Measurements from ENCODE around the gene APBA2.
A peak's percentile ranks its signal among the peaks of the same experiment; 100 is the strongest.
"Not testable (repeated sequence)": the region's sequence is repeated elsewhere in the genome, so short reads cannot be mapped to it uniquely, and the experiment has no call there.

APBA2 gene

DNA sequence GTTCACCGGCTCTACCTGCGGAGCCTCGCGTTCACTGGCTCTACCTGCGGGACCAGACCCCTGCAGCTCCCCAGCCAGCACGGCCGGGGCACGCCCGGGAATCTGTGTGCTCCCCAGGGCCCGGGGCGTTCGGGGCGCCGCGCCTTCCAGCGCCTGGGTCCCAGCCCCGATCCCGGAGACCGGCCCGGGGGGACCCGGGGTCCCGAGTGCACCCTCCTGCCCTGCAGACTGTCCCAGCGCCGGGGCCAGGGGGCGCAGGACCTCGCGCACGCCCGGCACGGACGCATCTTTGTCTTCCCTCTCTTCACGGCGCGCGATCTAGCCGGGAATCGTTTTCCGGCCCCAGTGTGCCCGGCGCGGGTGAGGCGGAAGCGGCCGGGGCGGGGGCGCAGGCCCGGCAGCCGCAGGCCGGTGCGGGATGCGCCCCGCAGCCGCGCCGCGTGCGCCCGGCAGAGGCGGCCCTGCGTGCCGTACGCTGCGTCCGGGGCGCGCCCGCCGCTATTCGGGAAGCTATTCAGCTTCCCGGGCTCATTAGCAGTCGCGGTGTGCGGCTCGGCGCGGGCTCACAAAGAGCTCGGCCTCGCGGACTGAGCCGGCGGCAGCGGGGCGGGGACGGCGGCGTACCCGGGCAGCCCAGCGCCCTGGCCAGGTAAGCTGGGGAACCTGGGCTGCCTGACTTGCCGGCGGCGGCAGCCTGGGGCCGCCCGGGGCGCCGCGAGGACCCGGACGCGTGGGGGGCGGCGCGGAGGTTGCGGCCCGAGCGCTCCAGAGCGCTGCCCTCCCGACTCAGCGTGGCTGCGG is at the start of gene APBA2:
TSS of gene APBA2 (plus strand) at position 345 of the 801 bp plus-strand sequence. CDS start 167,911 bp downstream, outside the sequence.
- DNase-seq: peak; percentile 23

- DNase-seq: not testable (repeated sequence)
Measured at GRCh38 chr15:28840285-28840684, 45.5 kb upstream of the APBA2 start.

DNA sequence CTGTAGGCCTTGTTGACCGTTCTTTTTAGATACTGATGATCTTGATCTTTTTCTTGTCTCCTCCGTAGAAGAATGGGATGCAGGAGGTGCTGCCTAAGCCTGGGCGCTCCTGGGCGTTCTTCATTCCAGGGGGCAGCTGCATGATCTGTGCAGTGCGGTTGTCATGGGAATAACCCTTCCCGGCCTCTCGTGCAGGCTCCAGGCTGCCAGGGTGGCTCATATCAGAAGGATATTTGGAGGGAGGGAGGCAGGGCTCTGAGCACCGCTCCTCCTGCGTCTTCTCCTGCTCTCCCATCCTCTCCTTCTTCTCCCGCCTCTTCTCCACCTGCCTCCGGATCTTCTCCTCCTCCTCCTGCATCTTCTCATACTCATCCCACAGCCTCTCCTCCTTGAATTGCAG is 43.6 kb upstream of the APBA2 start:
- DNase-seq: not testable (repeated sequence)

DNA sequence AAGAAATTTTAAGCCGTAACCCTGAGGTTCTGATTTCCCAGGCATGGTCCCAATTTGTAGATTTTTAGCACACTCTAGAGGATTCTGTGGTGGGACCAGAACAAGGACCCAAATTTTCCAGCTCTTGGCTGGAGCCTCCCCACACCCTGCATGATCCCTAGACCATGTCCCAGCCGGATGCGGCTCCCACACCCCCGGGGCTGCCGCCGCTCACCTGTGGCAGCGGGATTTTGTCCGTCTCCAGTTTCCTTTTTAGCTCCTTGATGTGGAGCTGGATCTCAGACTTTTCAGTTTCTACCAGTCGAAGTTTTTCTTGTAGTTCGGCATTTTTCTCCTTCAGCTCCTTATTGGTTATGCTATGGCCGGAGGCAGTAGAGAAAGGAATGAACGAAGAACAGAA is 42.3 kb upstream of the APBA2 start:
- DNase-seq: not testable (repeated sequence)

- not testable (repeated sequence) for DNase-seq
Measured at GRCh38 chr15:28844147-28844546, 41.6 kb upstream of the APBA2 start.

GRCh38 chr15:28847247-28847646 is 38.5 kb upstream of the APBA2 start:
- not testable (repeated sequence) for DNase-seq

GRCh38 chr15:28847959-28848358 is 37.8 kb upstream of the APBA2 start:
- DNase-seq: not testable (repeated sequence)

DNA sequence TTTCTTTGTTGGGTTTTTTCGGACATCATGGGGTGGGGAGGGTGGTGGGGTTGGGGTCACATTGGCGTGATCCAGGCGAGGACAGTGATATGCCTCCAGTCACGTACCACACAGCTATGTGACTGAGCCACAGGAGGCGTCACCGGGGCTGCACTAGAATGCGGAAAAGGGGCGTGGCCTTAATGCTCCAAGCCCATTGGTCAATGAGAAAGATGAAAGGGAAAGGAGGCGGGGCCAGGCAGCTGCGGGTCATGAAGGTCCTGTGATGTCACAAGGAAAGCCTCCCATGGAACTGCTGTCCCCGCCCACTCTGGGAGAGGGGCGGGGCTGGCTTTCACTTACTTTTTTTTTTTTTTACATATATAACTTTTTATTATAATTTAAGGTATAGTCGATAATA is 37.3 kb upstream of the APBA2 start, which contains the start of gene GOLGA6L7:
TSS of gene GOLGA6L7 (minus strand) at position 124 of the 400 bp plus-strand sequence. CDS start at position 29, 95 bp downstream.
- DNase-seq: not testable (repeated sequence)

- DNase-seq: not testable (repeated sequence)
Measured at GRCh38 chr15:28849271-28849670, 36.5 kb upstream of the APBA2 start.

DNA sequence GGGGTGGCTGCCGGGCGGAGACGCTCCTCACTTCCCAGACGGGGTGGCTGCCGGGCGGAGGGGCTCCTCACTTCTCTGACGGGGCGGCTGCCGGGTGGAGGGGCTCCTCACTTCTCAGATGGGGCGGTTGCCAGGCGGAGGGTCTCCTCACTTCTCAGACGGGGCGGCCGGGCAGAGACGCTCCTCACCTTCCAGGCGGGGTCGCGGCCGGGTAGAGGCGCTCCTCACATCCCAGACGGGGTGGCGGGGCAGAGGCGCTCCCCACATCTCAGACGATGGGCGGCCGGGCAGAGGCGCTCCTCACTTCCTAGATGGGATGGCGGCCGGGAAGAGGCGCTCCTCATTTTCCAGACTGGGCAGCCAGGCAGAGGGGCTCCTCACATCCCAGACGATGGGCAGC is 36.0 kb upstream of the APBA2 start:
- DNase-seq: not testable (repeated sequence)

- not testable (repeated sequence) for DNase-seq
Measured at GRCh38 chr15:28853654-28854053, 32.1 kb upstream of the APBA2 start.

DNA sequence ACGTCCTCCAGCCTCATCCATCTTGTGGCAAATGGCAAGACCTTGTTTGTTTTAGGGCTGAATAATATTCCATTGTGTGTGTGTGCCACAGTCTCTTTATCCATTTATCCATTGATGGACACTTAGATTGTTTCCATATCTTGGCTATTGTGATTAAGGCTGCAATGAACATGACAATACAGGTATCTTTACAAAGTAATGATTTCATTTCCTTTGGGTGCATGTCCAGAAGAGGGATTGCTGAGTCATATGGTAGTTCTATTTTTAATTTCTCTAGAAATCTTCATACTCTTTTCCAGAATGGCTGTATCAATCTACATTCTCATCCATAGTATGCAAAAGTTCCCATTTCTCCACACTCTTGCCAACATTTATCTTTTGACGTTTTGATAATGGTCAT is 31.2 kb upstream of the APBA2 start:
- DNase-seq: not testable (repeated sequence)

- no peak for DNase-seq
Measured at GRCh38 chr15:28861031-28861534, 24.7 kb upstream of the APBA2 start.

DNA sequence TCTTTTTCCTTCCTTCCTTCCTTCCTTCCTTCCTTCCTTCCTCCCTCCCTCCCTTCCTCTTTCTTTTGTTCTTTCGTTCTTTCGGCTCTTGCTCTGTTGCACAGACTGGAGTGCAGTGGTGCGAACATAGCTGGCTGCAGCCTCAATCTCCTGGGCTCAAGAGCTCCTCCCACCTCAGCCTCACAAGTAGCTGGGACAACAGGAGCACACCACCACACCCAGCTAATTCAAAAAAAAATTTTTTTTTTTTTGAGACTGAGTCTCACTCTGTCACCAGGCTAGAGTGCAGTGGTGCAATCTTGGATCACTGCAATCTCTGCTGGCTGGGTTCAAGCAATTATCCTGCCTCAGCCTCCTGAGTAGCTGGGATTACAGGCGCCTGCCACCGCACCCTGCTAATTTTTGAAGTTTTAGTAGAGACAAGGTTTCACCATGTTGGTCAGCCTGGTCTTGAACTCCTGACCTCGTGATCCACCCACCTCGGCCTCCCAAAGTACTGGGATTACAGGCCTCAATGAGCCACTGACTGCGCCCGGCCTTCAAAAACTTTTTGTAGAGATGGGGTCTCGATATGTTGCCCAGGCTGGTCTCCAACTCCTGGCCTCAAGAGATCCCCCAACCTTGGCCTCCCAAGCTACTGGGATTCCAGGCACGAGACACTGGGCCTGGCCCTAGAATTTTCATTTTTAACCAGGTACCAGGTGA is 24.0 kb upstream of the APBA2 start:
- not testable (repeated sequence) for DNase-seq

GRCh38 chr15:28868744-28869345 is 16.9 kb upstream of the APBA2 start:
- DNase-seq: no peak

DNA sequence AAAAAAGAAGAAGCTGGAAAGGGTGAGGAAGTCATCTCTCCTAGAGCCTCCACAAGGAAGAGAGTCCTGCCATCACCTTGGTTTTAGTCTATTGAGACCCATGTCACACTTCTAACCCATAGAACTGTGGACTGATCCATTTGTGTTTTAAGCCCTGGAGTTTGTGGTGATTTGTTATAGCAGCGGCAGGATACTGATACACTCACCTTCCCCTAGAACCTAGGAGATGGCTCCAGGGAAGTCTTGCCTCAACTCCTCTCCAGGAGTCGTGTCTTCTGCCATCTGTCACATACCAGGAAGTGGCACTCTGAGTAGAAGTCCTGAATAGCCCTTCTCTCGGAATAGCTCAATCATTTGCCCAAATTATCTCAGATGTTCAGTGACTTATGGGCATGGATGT is 14.6 kb upstream of the APBA2 start:
- no peak for DNase-seq

- DNase-seq: no peak
Measured at GRCh38 chr15:28873006-28873405, 12.8 kb upstream of the APBA2 start.

- no peak for DNase-seq
Measured at GRCh38 chr15:28873585-28874190, 12.1 kb upstream of the APBA2 start.

- no peak for DNase-seq
Measured at GRCh38 chr15:28875461-28876000, 10.2 kb upstream of the APBA2 start.

GRCh38 chr15:28876131-28876844 is 9.5 kb upstream of the APBA2 start:
- no peak for DNase-seq

GRCh38 chr15:28876845-28877185 is 9.0 kb upstream of the APBA2 start:
- no peak for DNase-seq

DNA sequence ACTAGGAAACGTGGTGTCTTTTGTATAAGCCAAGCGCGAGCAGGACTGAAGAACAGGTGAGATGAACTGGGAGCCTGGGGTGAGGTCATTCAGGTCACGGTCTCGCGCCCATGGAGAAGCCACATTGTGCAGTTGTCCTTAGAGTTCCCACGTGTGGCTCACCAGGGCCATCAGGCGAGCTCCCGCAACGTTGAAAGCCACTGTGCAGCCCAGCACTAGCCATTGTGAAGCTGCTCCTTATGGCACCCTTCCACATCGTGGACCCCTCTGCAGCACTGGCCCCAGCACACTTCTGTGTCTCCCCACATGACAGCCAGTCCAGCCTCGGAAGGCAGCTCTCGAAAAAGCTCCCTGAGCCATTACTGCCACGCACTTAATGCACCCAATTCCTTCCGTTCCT is 7.6 kb upstream of the APBA2 start:
- DNase-seq: no peak
